Measurements from ENCODE around the gene USP36.

GRCh38 chr17:78791840-78792709, 48.5 kb downstream of the USP36 start:
- no peak for TF ChIP-seq EGR1 (IDR thresholded peaks at IDR 0.05)
- TF ChIP-seq, protein P1, sequence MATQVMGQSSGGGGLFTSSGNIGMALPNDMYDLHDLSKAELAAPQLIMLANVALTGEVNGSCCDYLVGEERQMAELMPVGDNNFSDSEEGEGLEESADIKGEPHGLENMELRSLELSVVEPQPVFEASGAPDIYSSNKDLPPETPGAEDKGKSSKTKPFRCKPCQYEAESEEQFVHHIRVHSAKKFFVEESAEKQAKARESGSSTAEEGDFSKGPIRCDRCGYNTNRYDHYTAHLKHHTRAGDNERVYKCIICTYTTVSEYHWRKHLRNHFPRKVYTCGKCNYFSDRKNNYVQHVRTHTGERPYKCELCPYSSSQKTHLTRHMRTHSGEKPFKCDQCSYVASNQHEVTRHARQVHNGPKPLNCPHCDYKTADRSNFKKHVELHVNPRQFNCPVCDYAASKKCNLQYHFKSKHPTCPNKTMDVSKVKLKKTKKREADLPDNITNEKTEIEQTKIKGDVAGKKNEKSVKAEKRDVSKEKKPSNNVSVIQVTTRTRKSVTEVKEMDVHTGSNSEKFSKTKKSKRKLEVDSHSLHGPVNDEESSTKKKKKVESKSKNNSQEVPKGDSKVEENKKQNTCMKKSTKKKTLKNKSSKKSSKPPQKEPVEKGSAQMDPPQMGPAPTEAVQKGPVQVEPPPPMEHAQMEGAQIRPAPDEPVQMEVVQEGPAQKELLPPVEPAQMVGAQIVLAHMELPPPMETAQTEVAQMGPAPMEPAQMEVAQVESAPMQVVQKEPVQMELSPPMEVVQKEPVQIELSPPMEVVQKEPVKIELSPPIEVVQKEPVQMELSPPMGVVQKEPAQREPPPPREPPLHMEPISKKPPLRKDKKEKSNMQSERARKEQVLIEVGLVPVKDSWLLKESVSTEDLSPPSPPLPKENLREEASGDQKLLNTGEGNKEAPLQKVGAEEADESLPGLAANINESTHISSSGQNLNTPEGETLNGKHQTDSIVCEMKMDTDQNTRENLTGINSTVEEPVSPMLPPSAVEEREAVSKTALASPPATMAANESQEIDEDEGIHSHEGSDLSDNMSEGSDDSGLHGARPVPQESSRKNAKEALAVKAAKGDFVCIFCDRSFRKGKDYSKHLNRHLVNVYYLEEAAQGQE (IDR thresholded peaks at IDR 0.05; ENCODE audit: low read depth): no peak
- TF ChIP-seq TAF1 (IDR thresholded peaks at IDR 0.05; ENCODE audit: low read depth): no peak
- TF ChIP-seq MAX (IDR thresholded peaks at IDR 0.05): no peak
- TF ChIP-seq CREB1 (IDR thresholded peaks at IDR 0.05; ENCODE audit: low read depth): no peak
- TF ChIP-seq FOXM1 (IDR thresholded peaks at IDR 0.05; ENCODE audit: borderline replicate concordance, low read depth): no peak
- no peak for TF ChIP-seq RAD21 (IDR thresholded peaks at IDR 0.05; ENCODE audit: low read depth)
- TF ChIP-seq EP300 (IDR thresholded peaks at IDR 0.05; ENCODE audit: borderline replicate concordance): no peak
- TF ChIP-seq ZBTB7A (IDR thresholded peaks at IDR 0.05; ENCODE audit: low read depth): no peak
- TF ChIP-seq, protein P2, sequence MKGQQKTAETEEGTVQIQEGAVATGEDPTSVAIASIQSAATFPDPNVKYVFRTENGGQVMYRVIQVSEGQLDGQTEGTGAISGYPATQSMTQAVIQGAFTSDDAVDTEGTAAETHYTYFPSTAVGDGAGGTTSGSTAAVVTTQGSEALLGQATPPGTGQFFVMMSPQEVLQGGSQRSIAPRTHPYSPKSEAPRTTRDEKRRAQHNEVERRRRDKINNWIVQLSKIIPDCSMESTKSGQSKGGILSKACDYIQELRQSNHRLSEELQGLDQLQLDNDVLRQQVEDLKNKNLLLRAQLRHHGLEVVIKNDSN (IDR thresholded peaks at IDR 0.05): no peak
- TF ChIP-seq TCF12 (IDR thresholded peaks at IDR 0.05; ENCODE audit: low read depth): no peak
- no peak for TF ChIP-seq NFIC (IDR thresholded peaks at IDR 0.05)
- TF ChIP-seq TEAD4 (IDR thresholded peaks at IDR 0.05): no peak
- no peak for TF ChIP-seq YY1 (IDR thresholded peaks at IDR 0.05; ENCODE audit: low read depth)

All from Ishikawa (cell line).